Cortex of kidney (tissue), 1 donor: ENCODE measurements around the gene MUC16.
"Not testable (repeated sequence)": the region's sequence is repeated elsewhere in the genome, so short reads cannot be mapped to it uniquely, and the experiment has no call there.

ENCODE experiments used
- DNase-seq: peaks from one replicate; lab custom pipeline; 2025; lab: John Stamatoyannopoulos, UW

MUC16 gene

DNA sequence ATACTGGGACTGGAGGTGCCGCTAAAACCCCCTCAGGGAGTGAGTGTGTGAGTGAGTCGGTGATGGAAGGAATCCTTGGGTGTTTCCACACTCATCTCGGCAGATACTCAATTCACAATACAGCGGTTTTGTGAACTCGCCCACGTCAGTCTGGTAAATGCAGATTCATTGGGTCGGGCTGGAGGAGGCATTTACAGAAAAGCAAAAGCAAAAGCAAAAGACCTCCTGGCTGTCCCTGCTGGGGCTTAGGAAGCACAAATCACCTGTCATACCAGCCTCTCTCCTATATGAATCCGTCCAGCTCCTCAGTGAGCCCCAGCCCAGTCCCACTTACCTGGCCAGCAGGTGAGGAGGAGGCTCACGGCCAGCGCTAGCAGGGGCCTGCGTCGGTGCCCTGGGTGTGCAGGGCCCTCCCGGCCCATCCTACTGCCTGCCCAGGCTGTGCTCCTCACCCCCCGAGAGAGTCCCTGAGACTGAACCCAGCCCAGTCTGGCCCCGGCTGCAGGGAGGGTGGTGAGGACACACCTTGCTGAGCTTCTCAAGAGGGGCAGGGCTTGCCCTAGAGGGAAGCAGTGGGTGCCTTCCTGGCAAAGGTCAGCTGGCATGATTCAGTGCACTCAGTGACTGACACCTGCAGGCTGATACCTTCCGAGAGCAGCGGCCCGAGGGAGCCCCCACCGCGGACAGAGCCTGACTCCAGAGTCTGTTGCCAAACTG, at the start of gene MUC16:
Gene MUC16 (minus strand): TSS at position 475 of the 717 bp plus-strand sequence.
- DNase-seq: no peak

DNA sequence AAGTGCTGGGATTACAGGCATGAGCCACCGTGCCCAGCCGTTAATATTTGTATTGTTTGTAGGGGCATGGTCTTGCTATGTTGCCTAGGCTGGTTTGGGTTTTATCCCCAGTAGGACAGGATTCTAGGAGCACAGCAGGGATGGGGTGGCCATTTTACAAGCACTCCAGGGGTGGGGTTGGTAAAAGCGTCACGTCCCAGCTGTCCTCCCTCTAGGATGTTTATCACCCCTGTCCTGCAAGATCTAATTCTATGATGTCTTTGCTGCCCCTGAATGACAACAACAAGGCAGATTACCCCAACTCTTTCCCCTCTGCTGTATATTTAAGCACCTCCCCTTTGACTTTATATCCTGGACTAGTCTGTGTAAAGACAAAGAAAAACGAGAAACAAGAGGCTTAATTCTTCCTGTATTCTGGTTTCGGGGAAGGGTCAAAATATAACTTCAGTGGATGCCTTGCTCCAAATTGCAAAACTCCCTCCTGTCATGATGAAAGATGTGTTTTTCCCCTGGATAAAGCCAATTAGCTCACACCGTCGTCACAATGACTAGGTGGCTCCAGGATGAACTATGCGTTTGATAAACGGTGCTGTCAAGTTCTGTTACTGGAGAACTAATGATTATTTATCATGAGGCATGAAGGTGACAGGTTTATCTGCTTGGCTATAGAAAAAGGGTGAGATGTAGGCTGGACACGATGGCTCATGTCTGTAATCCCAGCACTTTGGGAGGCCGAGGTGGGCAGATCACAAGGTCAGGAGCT, 48.9 kb upstream of the MUC16 start:
- no peak for DNase-seq

DNA sequence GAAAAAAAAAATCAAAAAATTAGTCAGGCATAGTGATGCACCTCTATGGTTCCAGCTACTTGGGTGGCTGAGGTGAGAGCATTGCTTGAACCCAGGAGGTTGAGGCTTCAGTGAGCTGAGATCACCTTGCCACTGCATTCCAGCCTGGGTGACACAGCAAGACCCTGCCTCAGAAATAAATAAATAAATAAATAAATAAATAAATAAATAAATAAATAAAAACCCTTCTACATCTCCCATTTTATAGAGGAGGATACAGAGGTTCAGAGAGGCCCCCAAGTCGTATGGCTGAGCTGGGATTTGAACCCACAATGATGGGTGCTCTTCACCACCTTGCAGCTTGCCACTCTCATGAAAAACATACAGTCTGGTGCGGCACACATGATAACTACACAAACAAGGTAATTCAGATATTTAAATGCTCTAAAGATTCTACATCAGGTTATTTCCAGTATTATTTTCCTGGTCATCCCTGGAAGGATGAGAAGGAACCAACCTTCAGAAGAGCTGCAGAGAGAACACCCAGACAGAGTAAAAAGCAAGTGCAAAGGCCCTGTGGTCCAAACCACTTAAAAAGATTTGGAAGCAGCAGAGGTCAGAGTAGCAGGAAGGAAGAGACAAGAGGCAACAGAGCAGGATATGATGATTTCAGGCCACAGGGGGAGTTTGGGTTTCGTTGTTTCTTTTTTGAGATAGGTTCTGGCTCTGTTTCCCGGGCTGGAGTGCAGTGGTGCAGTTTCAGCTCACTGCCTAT, 47.5 kb upstream of the MUC16 start:
- no peak for DNase-seq

DNA sequence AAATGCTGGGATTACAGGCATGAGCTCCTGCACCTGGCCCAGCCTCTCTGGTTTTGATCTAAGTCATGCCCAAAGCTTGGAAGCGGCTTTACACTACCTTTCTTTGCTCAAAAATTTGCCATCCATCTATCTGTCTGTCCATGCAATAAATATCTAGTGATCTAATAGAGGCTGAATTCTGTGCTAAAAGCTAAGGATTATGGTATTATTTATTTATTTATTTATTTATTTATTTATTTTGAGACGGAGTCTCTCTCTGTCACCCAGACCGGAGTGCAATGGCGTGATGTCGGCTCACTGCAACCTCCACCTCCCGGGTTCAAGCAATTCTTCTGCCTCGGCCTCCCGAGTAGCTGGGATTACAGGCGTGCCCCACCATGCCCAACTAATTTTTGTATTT, 45.9 kb upstream of the MUC16 start:
- not testable (repeated sequence) for DNase-seq

- DNase-seq: no peak
These were observed 44.6 kb upstream of the MUC16 start for GRCh38 chr19:9054765-9055164.

DNA sequence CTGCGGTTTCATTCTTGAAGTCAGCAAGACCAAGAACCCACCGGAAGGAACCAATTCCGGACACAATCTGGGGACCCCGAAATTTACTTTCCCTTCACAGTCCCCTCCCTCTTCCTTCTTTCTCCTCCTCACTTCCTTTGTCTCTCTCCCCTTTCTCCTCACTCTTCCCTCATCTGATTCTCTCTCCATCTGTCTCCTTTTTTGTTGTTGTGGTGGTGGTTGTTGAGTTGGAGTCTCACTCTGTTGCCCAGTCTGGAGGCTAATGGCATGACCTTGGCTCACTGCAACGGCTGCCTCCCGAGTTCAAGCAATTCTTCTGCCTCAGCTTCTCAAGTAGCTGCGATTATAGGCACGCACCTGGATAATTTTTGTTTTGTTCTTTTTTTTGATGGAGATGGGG, 44.0 kb upstream of the MUC16 start:
- DNase-seq: no peak

DNA sequence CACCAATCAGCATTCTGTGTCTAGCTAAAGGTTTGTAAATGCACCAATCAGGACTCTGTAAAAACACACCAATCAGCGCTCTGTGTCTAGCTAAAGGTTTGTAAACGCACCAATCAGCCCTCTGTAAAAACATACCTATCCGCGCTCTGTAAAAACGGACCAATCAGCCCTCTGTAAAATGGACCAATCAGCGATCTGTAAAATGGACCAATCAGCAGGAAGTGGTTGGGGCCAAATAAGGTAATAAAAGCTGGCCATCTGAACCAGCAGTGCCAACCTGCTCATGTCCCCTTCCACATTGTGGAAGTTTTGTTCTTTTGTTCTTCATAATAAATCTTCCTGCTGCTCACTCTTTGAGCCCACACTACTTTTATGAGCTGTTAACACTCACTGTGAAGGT, 43.5 kb upstream of the MUC16 start:
- DNase-seq: not testable (repeated sequence)

- DNase-seq: no peak
These were observed 42.7 kb upstream of the MUC16 start for GRCh38 chr19:9052894-9053293.

DNA sequence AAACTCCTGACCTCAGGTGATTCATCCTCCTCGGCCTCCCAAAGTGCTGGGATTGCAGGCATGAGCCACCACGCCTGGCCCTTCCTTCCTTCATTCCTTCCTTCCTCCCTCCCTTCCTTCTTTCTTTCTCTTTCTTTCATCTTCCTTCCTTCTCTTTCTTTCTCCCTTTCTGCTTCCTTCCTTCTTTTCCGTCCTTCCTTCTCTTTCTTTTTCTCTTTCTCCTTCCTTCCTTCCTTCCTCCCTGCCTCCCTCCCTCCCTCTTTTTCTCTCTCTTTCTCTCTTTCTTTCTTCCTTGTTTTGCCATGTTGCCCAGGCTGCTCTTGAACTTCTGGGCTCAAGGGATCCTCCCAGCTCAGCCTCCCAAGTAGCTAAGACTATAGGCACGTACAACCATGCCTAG, 36.5 kb upstream of the MUC16 start:
- DNase-seq: no peak

DNA sequence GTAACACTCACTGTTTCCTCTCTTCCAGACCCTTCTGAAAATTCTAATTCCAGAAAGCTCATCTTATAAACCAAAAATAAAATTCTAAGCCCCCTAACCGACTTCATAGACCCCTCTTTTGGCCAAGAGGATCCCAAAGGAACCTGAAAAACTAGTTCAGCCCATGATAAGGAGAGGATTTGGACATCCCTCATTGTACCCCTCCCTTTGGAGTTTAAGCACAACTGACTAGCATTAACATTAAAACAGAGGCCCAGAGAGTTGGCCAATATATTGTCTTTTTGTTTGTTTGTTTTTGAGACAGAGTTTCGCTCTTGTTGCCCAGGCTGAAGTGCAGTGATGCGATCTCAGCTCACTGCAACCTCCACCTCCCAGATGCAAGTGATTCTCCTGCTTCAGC, 34.2 kb upstream of the MUC16 start:
- no peak for DNase-seq

GRCh38 chr19:9043524-9043923, 33.3 kb upstream of the MUC16 start:
- no peak for DNase-seq

DNA sequence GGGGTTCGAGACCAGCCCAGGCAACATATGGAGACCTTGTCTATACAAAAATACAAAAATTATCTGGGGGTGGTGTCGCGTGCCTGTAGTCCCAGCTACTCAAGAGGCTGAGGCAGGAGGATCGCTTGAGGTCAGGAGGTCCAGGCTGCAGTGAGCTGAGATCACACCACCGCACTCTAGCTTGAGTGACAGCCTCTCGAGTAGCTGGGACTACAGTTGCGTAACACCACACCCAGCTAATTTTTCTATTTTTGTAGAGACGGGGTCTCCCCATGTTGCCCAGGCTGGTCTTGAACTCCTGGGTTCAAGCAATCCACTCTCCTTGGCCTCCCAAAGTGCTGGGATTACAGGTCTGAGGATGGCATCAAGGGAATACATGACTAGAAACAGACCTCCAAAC, 30.8 kb upstream of the MUC16 start:
- DNase-seq: no peak

DNA sequence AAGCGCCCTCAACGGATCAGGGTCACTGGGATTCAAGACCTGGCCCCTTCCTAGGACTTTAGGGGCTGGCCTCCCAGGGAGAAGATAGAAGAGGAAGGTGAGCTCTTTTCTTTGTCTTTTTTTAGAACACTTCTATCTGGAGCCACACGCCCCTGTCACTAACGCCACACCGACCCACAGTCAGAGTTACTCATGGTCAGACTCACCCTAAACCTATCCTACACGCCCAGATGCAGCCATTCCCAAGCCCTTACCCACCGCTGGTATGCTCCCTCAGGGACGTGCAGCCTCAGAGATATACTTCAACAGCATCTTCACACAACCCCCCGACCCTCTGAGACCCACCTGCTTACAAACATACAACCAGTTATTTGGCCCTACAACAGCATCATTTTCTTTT, 29.9 kb upstream of the MUC16 start:
- no peak for DNase-seq

- no peak for DNase-seq
These were observed 29.5 kb upstream of the MUC16 start for GRCh38 chr19:9039728-9040127.

- DNase-seq: no peak
These were observed 27.3 kb upstream of the MUC16 start for GRCh38 chr19:9037400-9038062.

GRCh38 chr19:9032136-9032631, 22.0 kb upstream of the MUC16 start:
- no peak for DNase-seq

- DNase-seq: no peak
These were observed 8.1 kb upstream of the MUC16 start for GRCh38 chr19:9018163-9018875.

DNA sequence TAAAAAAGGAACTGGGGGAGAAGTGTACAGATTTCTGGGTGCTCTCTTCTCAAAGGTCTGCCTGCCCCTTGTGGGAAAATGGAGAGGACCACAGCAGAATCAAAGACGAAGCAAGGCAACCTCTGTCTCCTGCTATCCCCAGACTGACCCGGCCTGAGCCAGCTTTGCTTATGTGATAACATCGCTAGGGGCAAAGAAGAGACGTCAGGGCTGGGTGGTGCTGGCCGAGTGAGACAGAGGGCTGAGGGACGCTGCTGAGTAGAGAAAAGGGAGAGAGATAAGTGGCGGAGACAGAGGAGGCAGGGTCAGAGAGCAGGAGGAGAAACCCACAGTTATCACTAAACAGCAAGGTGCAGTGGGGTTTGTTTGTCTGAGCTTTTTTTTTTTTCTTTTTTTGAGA, 4.6 kb upstream of the MUC16 start:
- DNase-seq: no peak

DNA sequence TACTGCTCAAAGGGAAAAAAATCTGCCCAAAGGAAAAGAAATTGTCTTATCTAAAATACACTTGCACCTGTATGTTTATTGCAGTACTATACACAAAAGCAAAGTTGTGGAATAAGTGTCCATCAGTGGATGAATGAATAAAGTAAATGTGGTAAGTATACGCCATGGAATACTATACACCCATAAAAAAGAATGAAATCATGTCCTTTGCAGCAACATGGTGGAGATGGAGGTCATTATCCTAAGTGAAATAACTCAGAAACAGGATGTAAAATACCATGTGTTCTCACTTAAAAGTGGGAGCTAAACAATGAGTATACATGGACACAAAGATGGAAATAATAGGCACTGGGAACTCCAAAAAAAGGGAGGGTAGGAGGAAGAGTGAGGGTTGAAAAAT, 3.8 kb upstream of the MUC16 start:
- DNase-seq: no peak

DNA sequence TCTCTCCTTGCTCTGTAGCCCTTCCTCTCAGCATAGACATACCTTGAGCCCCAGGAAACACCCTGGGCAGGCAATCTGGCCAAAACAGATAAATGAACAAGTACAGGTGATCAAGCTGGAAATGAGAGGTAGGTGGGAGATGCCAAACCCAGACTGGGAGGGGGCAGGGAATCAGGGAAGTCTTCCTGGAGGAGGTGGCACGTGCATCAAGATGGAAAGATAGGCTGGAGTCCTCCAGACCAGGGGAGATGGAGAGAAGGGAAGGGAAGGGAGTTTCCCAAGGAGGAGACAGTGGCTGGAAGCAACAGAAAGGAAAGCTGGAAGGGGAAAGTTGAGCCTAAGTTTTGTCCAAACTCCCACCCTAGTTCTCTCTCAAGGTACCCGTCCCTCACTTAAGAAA, 1.7 kb upstream of the MUC16 start:
- DNase-seq: no peak

DNA sequence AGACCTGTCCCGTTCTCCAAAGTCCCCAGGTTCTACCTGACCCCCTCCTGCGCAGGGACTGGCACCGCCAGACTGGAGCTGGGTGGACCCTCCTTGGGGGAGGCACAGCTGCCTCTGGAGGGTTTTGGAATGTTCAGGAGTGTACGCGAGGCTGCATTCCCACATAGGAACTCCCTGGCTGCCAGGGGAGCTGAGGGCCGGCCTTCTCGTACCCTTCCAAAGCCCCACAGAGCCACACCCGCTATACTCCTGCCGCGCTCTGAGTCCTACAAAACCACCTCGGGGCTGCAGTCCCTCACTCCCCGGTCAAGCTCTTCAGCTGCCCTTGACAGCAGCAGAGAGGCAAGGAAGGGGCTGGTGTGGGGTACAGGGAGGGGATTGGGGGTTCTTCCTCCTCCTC, 484 bp upstream of the MUC16 start:
- no peak for DNase-seq

- no peak for DNase-seq
These were observed 778 bp downstream of the MUC16 start for GRCh38 chr19:9009431-9009830.
